ENCODE measurements around the gene CDH15.
"Not testable (repeated sequence)": the region's sequence is repeated elsewhere in the genome, so short reads cannot be mapped to it uniquely, and the experiment has no call there.

CDH15 gene

GRCh38 chr16:89160977-89161701 is 10.4 kb upstream of the CDH15 start:
- no peak for TF ChIP-seq CTCF (IDR thresholded peaks at IDR 0.05; ENCODE audit: insufficient read depth, low read length, poor library complexity, severe bottlenecking)
- H3K27me3 ChIP-seq (replicated peaks; ENCODE audit: control insufficient read depth, insufficient read depth, low read length): no peaks in the 10 kb centered on the region
- no peak for DNase-seq (ENCODE audit: extremely low read depth, insufficient read length)
- H3K36me3 ChIP-seq (ENCODE audit: control insufficient read depth, insufficient read depth, low read length): no peaks in the 10 kb centered on the region
- H3K4me3 ChIP-seq (replicated peaks; ENCODE audit: low read depth, low read length): no peak overlapping the region

DNA sequence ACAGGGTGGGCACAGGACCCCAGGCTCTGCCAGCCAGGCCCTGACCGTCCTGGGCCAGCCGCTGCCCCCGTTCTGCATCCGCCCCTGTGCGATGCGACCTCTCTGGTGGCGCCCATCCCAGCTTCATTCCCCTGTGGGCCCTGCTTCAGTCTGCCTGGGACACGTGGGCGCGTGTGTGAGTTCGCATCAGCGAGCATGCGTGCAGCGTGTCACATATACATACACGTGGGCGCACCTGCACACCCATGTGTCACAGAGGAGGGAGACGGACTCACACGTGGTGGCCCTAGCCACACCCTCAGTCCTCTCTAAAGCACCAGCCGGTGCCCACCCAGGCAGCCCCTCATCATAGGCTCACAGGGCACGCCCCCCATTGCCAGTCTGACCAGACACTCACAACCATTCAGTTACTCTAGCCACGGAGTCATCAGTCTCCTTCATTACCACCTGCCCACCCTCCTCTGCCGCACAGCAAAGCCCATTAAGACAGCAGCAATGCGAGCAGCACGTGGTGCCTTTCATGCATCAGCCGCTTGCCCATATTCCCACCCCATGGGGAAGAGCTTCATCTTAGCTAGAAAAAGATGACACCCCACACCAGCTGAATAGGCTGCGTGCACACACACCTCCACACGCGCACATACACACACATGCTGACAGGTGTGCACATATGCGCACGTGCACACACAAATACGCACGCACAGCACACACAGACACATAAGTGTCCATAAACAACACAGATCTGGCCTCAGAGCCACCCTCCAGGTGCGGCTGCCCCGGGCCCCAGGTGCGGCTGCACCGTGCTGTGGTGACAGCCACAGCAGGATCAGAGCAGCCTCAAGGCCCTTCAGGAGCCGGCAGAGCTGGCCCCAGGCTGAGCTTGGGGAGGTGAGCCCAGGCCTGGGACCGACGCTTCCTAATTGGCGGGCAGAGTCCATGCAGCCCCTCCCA is 9.5 kb upstream of the CDH15 start:
- no peak overlapping the region for H3K4me3 ChIP-seq (replicated peaks; ENCODE audit: low read depth, low read length)
- no peak for DNase-seq (ENCODE audit: extremely low read depth, insufficient read length)
- H3K27me3 ChIP-seq (replicated peaks; ENCODE audit: control insufficient read depth, insufficient read depth, low read length): no peaks in the 10 kb centered on the region
- TF ChIP-seq CTCF (IDR thresholded peaks at IDR 0.05; ENCODE audit: insufficient read depth, low read length, poor library complexity, severe bottlenecking): no peak
- no peaks in the 10 kb centered on the region for H3K36me3 ChIP-seq (ENCODE audit: control insufficient read depth, insufficient read depth, low read length)

DNA sequence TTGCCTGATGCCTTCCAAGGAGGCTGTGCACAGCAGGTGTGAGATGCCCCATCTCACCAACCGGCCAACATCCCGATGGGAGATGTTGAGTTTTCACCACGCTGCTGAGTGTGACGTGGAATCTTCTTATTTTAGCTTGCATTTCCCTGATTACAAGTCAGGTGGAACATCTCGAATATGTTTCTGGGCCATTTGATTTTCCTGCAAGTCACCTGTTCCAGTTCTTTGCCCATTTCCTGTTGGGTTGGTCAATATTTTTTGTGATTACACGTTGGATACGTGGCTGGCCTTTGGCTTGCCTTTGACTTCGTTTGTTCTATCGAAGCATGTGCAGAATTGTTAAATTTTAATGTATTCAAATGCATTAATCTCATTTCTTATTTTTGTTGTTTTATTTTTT is 8.3 kb upstream of the CDH15 start:
- no peaks in the 10 kb centered on the region for H3K27me3 ChIP-seq (replicated peaks; ENCODE audit: control insufficient read depth, insufficient read depth, low read length)
- H3K36me3 ChIP-seq (ENCODE audit: control insufficient read depth, insufficient read depth, low read length): no peaks in the 10 kb centered on the region
- H3K4me3 ChIP-seq (replicated peaks; ENCODE audit: low read depth, low read length): no peak overlapping the region
- DNase-seq (ENCODE audit: extremely low read depth, insufficient read length): no peak
- no peak for TF ChIP-seq CTCF (IDR thresholded peaks at IDR 0.05; ENCODE audit: insufficient read depth, low read length, poor library complexity, severe bottlenecking)

- H3K36me3 ChIP-seq (ENCODE audit: control insufficient read depth, insufficient read depth, low read length): no peaks in the 10 kb centered on the region
- H3K4me3 ChIP-seq (replicated peaks; ENCODE audit: low read depth, low read length): no peak overlapping the region
- no peaks in the 10 kb centered on the region for H3K27me3 ChIP-seq (replicated peaks; ENCODE audit: control insufficient read depth, insufficient read depth, low read length)
- TF ChIP-seq CTCF (IDR thresholded peaks at IDR 0.05; ENCODE audit: insufficient read depth, low read length, poor library complexity, severe bottlenecking): no peak
- DNase-seq (ENCODE audit: extremely low read depth, insufficient read length): no peak
Measured at GRCh38 chr16:89164436-89164835, 7.1 kb upstream of the CDH15 start.

GRCh38 chr16:89164847-89165680 is 6.5 kb upstream of the CDH15 start:
- Histone ChIP-seq H3K27me3 (replicated peaks; ENCODE audit: control insufficient read depth, insufficient read depth, low read length) (no peaks in the 10 kb centered on the region), H3K36me3 (ENCODE audit: control insufficient read depth, insufficient read depth, low read length) (no peaks in the 10 kb centered on the region), H3K4me3 (replicated peaks; ENCODE audit: low read depth, low read length) (no peak overlapping the region)
- DNase-seq (ENCODE audit: extremely low read depth, insufficient read length): no peak
- no peak for TF ChIP-seq CTCF (IDR thresholded peaks at IDR 0.05; ENCODE audit: insufficient read depth, low read length, poor library complexity, severe bottlenecking)

GRCh38 chr16:89165681-89165979 is 5.9 kb upstream of the CDH15 start:
- not testable (repeated sequence) for DNase-seq (ENCODE audit: extremely low read depth, insufficient read length); H3K27me3 ChIP-seq (replicated peaks; ENCODE audit: control insufficient read depth, insufficient read depth, low read length); H3K36me3 ChIP-seq (ENCODE audit: control insufficient read depth, insufficient read depth, low read length); H3K4me3 ChIP-seq (replicated peaks; ENCODE audit: low read depth, low read length)
